Type B pancreatic cell (in vitro differentiated cells): ENCODE measurements around the gene PDCD11. TPM values are rescaled to one million over a fixed set of nuclear protein-coding genes. Genes with fewer than 3 reads are reported as not detected.

Experiments
- DNase-seq: peaks from one replicate; pipeline ENCODE4 v3.0.0; 2021; ENCODE audit warnings: mixed read lengths; ENCODE audit not compliant: unreplicated experiment; ENCODE audit errors: extremely low spot score
- H3K27ac Mint-ChIP-seq: 2 replicates; pipeline ENCODE4 v1.8.0; 2021; ENCODE audit warnings: mild to moderate bottlenecking, mixed read lengths
- H3K27me3 Mint-ChIP-seq: 2 replicates; pipeline ENCODE4 v1.8.0; 2021; ENCODE audit warnings: mixed read lengths
- H3K36me3 Mint-ChIP-seq: 2 replicates; pipeline ENCODE4 v1.8.0; 2021; ENCODE audit warnings: mixed read lengths
- H3K4me1 Mint-ChIP-seq: one replicate; pipeline ENCODE4 v1.8.0; 2021; ENCODE audit warnings: mixed read lengths; ENCODE audit not compliant: unreplicated experiment
- H3K4me3 Mint-ChIP-seq: 2 replicates; pipeline ENCODE4 v1.8.0; 2021; ENCODE audit warnings: mild to moderate bottlenecking, mixed read lengths
- H3K9me3 Mint-ChIP-seq: 2 replicates; pipeline ENCODE4 v1.8.0; 2021; ENCODE audit warnings: mixed read lengths
- total RNA-seq: library from RNA; stranded (reverse); gene quantifications from 2 replicates; pipeline ENCODE4 v1.2.1, GENCODE V29; 2021; ENCODE audit warnings: low replicate concordance
- TF ChIP-seq, protein P1 (sequence below): fragments of 200-600 bp; sonication (generic); conservative IDR thresholded peaks from 2 replicates; pipeline ENCODE4 v1.5.0; 2021; ENCODE audit warnings: antibody characterized with exemption, mild to moderate bottlenecking

Gene PDCD11
- total RNA-seq, 1 donor from 2014 or later: 53.2 TPM

DNA sequence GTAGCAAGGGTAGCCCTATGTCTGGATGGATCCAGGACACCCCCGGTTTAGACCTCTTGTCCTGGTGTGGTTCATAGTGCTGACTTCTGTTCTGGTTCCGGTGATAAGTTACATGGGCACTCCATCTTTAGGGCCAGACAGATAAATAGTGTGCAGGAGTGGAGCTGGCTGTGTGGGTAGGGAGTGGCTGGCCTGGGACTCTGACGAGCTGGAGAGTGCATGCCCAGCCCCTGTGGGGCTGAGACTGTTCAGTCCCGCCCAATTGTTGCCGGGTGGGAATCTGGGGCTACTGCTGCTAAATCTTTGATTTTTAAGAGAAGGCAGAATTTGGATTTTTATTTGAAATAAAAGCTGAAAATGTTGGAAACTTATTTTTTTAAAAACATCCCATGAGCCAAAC is 27.3 kb downstream of the PDCD11 start:
- Mint-ChIP-seq H3K27ac (no peak overlapping the region), H3K9me3 (no peaks in the 10 kb centered on the region), H3K36me3 (peaks cover 25% of the 10 kb centered on the region), H3K4me3 (no peak overlapping the region), H3K4me1 (no peaks in the 10 kb centered on the region), H3K27me3 (no peaks in the 10 kb centered on the region)
- TF ChIP-seq, protein P1, sequence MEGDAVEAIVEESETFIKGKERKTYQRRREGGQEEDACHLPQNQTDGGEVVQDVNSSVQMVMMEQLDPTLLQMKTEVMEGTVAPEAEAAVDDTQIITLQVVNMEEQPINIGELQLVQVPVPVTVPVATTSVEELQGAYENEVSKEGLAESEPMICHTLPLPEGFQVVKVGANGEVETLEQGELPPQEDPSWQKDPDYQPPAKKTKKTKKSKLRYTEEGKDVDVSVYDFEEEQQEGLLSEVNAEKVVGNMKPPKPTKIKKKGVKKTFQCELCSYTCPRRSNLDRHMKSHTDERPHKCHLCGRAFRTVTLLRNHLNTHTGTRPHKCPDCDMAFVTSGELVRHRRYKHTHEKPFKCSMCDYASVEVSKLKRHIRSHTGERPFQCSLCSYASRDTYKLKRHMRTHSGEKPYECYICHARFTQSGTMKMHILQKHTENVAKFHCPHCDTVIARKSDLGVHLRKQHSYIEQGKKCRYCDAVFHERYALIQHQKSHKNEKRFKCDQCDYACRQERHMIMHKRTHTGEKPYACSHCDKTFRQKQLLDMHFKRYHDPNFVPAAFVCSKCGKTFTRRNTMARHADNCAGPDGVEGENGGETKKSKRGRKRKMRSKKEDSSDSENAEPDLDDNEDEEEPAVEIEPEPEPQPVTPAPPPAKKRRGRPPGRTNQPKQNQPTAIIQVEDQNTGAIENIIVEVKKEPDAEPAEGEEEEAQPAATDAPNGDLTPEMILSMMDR: no peak
- DNase-seq: no peak

DNA sequence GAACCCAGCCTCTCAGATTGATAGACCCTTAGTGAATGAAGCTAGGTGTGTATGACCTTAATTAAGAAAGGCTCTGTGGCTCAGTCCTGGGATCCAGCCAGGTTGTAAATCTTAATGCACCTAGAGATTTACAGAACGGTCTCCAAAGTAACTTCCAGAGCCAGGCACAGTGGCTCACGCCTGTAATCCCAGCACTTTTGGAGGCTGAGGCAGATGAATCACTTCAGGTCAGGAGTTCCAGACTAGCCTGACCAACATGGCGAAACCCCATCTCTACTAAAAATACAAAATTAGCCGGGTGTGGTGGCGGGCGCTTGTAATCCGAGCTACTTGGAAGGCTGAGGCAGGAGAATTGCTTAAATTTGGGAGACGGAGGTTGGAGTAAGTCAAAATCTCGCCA is 31.4 kb downstream of the PDCD11 start:
- Mint-ChIP-seq H3K36me3 (peaks cover 27% of the 10 kb centered on the region), H3K9me3 (no peaks in the 10 kb centered on the region), H3K4me3 (no peak overlapping the region), H3K27me3 (no peaks in the 10 kb centered on the region), H3K4me1 (no peaks in the 10 kb centered on the region), H3K27ac (no peak overlapping the region)
- DNase-seq: no peak
- TF ChIP-seq, protein P1: no peak

DNA sequence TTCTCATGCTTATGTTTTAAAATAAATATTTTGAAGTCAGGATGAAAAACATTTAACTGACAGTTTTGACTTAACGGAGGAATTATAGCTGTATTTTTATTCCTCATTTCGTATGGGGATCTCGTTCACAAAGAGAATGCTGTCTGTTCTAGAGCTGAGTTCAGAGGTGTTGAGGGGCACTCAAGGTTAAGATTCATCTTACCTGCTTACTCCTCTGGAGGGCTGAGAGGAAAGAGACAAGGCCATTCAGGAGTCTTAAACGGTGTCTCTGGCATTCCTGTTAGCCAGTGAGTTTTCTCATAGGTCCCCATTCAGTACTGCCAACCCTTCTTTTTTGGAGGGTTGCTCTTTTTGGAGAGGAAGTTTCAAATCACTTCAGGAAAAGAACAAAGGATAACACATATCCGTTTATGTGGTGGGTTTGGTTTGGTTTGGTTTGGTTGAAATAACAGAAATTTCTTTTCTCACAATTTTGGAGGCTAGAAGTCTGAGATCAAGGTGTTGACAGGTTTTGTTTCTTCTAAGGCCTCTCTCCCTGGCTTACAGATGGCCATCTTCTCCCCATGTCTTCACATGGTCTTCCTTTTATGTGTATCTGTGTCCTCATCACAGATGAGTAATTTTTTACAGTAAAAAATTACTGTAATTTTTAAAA is 32.7 kb downstream of the PDCD11 start:
- Mint-ChIP-seq H3K27ac (no peak overlapping the region), H3K27me3 (no peaks in the 10 kb centered on the region), H3K4me3 (no peak overlapping the region), H3K9me3 (no peaks in the 10 kb centered on the region), H3K36me3 (peaks cover 28% of the 10 kb centered on the region), H3K4me1 (no peaks in the 10 kb centered on the region)
- no peak for DNase-seq
- TF ChIP-seq, protein P1: no peak

DNA sequence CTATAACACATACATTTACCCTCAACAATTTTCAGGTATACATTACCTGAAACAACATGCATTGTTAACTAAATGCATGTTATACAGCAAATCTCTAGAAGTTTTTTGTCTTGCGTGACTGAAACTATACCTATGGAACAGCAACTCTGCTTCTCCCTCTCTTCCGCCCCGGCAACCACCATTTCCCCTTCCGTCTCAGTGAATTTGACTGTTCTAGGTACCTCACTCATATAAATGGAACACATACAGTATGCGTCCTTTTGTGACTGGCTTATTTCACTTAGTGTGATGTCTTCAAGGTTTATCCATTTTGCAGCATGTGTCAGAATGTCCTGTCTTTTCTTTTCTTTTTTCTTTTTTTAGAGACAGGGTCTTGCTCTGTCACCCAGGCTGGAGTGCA is 33.2 kb downstream of the PDCD11 start:
- Mint-ChIP-seq H3K27ac (no peak overlapping the region), H3K27me3 (no peaks in the 10 kb centered on the region), H3K9me3 (no peaks in the 10 kb centered on the region), H3K36me3 (peaks cover 23% of the 10 kb centered on the region), H3K4me1 (no peaks in the 10 kb centered on the region), H3K4me3 (no peak overlapping the region)
- TF ChIP-seq, protein P1: no peak
- DNase-seq: no peak

DNA sequence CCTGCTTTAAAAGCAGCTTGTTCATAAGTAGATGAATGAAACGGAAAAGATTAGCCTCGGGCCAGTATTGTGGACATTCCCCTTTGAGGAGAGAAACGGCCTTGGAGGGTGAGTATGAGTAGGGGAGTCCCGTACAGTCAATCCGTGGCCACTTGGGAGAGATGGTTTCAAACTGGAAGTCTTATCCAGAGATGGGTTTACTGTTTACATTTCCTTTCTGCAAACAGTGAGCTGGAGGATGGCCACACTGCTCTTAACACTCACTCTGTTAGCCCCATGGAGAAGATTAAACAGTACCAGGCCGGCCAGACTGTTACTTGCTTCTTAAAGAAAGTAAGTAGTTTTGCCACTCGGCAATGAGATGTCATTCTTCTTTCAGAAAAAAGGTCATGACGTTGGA is 35.5 kb downstream of the PDCD11 start:
- no peaks in the 10 kb centered on the region for H3K27me3 Mint-ChIP-seq
- no peaks in the 10 kb centered on the region for H3K4me1 Mint-ChIP-seq
- TF ChIP-seq, protein P1: no peak
- H3K36me3 Mint-ChIP-seq: peaks cover 26% of the 10 kb centered on the region
- no peak overlapping the region for H3K27ac Mint-ChIP-seq
- DNase-seq: no peak
- no peak overlapping the region for H3K4me3 Mint-ChIP-seq
- H3K9me3 Mint-ChIP-seq: no peaks in the 10 kb centered on the region
